Lower leg skin (tissue), 3 donors: ENCODE data around the gene MEX3D.

Experiments used
- CTCF ChIP-seq, 3 donors: fragments of 450-650 bp; IDR thresholded peaks; one replicate each; pipeline ENCODE4 v1.5.1; 2016; ENCODE audit warnings: antibody characterized with exemption in 3 of 3, mild to moderate bottlenecking in 3 of 3, moderate library complexity in 2 of 3
- POLR2A ChIP-seq, 2 donors: fragments of 450-650 bp; IDR thresholded peaks; one replicate each; pipeline ENCODE4 v1.6.1; 2016 to 2017; ENCODE audit warnings: antibody characterized with exemption in 2 of 2, mild to moderate bottlenecking in 1 of 2, moderate library complexity in 1 of 2

DNA sequence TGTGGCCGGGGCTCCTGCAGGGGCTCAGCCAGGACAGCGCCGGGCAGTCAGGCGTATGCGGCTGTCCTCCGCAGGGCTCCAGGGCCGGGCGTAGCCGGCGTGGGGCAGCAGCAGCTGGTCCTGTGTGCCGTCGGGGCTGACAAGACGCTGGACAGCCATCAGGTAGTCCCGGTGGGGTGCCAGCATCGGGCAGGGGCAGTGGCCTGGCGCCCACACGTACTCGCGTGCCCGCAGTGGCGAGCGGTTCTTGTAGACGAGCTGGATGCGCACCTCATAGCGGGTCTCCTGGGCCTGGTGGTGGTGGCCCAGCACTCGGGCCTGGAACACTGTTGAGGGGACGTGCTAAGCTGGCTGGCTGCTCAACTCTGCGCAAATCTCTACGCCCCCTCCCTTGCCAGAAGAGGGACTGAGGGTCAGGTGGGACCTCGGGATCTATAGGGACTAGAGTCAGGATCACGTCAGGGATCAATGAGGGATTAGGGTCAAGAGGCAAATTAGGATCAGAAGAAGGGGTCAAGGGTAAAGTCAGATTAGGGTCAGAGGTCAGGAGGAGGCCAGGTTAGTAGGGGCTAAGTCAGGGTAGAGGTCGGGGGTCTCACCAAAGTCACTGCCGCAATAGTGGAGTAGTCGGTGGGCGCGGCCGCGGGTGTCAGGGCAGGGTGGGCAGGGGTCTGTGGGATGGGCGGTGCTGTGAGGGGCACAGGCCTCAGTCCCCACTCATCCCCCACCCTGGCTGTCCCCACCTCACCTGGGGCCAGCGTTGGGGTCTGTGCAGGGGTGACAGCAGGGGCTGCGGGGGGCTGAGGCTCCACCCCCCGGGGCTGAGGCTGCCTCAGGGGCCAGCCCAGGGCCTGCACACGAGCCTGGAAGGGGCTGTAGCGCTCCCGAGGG lies 61.9 kb downstream of the MEX3D start:
- TF ChIP-seq POLR2A (IDR thresholded peaks at IDR 0.05) (no peak), CTCF (IDR thresholded peaks at IDR 0.05) (no peak)
